ENCODE results near the gene PEA15. TPM values are rescaled to one million over a fixed set of nuclear protein-coding genes. Genes with fewer than 3 reads are reported as not detected.

The PEA15 gene
- total RNA-seq, 1 experiment from 2014 or later = 31.6 TPM

DNA sequence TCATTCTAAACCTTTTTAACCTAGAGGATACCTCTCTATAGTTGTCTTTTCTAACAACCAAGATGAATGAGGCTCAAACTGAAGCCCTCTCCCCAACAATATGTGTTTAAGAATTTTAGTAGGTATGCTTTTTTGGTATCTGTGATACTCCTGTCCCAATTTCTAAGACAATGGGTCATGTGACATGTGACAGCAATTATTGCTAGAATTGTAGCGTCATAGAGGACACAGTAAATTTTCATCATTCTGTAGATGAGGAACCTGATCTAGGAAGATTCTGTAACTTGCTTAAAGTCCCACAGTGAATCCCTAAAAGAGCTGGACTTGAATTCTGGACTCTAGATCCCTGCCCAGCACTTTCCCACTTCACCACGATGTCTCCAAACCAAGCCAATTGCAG, 26.5 kb upstream of the PEA15 start:
- DNase-seq (ENCODE audit: low spot score) = no peak

DNA sequence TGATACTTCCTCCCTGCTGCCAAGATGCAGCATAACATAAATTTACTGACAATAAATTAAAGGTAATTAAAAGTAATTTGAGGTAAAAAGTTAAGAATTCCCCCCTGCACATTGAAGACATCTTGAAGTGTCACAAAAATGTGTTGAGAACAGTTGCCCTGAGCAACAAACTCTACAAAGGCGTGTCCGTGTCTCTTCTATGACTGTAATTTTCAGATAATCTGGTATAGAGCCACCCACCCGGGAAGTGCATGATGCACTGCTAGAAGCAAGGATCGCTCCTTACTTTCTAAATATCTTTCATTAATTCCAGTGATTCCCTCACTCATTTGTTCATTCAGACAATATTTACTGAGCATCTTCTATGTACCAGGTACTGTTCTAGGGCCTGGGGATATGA, 25.8 kb upstream of the PEA15 start:
- DNase-seq (ENCODE audit: low spot score) = no peak

DNA sequence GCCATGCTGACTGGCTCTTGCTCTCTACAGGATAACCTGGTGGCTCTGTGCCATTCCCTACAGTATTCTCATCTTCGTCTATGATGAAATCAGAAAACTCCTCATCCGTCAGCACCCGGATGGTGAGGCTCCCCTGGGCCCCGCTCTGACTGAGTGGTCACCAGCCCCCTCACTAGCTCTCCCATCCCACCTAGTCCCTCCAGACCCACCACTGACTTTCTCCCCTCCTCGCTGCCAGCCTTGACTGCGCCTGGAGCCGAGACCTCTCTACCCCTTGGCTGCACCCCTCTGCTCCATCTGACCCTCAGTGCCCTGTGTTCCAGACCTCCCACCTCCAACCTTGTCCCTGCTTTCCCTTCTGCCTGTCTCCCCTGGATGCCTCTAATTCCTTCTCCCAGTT, 18.9 kb upstream of the PEA15 start:
- DNase-seq (ENCODE audit: low spot score) = no peak

DNA sequence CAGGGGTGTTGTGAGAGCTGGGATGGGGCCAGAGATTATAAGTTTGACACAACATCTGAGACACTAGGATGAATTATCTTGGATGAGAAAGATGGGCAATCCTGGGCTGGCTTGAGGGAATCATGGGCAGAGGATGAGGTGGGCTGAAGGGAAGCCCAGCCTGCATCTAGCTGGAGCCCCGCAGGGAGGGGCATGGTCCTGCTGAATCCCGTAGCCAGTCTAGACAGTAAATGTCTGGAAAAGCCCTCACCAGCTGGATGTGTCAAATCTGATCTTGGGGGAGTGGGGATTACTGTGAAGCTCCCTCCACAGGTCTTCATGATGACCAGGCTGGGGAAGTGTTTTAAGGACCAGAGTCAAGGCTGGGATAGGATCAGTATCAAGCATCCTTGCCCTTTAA, 18.5 kb upstream of the PEA15 start:
- no peak for DNase-seq (ENCODE audit: low spot score)

GRCh38 chr1:160187407-160187806, 17.8 kb upstream of the PEA15 start:
- no peak for DNase-seq (ENCODE audit: low spot score)

DNA sequence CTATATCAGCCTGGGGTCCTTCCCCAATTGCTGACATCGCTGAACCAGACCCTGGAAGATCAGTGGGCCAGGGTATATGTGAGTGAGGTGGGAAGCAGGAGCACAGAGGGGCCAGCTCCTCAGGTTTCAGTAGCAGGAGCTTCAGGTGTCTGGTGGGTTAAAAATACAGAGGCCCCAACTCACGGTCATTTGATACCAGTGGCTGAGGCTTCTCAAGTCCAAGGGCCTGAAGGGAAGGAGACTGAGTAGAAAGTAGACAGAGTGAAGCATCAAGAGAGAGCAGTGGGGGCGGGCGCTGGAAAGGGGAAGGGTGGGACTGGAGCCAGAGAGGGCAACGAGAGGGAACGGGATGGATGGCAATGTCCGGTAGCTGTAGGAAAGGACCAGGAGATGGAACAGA, 16.8 kb upstream of the PEA15 start:
- no peak for DNase-seq (ENCODE audit: low spot score)

DNA sequence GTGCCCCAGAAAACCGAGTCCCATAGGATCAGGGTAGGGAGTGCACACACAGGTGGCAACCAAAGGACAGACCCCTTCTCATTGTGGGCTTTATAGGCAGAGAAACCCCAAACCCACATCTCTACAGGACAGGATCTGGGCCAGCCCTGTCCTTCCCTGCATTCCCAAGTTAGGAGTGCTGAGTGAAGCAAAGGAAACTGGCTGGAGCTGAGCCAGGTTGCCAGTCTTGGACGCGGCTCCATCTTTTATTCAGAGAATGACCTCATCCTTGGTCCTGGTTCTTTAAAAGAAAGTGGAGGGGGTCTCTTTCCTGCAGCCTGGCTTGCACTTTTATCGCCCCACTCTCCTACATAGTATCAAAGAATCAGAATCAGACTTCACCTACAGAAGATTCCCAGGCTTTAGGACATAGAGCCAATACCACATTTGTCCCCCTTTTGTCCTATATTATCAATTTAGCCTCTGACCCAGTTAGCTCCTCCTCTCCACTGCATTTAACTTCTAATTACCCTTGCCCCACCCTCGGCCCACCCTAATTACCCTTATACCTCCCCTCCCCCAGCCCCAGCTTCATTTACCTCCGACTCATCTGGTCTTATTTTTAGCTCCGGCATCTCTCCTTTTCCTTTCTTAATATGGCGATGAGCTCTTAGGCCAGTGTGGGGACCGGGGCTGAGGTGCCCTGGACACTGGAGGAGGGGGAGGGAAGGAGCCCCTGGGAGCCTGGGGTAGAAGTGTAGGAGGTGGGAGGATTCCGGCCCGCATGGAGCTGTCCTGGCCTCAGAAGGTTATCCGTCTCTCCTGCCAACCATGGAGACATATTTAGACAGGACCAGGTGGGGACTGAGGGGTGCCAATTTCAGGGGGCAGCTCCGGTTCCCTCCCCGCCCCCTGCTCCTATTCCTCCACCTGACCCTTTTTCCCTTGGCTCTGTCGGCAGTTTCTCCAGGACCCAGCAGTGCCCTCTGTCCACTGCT, 15.2 kb upstream of the PEA15 start, which contains the start of gene CASQ1:
CASQ1 (plus strand) TSS at position 927 of the 977 bp plus-strand sequence. CDS start 177 bp downstream, outside the sequence.
- DNase-seq (ENCODE audit: low spot score) = no peak

GRCh38 chr1:160191756-160192155, 13.4 kb upstream of the PEA15 start:
- DNase-seq (ENCODE audit: low spot score) = no peak

DNA sequence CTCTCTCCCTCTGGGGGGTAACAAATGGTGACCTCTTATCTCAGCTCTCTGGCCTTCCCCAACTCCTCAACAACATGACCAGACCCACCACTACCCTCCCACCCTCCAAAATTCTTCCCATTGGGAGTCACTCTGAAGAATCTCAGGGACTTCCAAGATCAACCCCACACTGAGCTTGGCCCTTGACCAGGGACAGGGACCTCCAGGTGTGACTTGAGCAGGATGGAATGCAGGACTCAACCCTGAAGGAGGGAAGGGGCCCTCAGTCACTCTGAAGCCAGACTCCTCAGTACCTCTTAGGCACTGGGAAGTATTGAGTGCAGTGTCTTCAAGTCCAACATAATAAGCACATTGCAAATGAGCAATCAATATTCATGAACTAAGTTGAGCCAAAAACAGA, 12.9 kb upstream of the PEA15 start:
- DNase-seq (ENCODE audit: low spot score) = no peak

DNA sequence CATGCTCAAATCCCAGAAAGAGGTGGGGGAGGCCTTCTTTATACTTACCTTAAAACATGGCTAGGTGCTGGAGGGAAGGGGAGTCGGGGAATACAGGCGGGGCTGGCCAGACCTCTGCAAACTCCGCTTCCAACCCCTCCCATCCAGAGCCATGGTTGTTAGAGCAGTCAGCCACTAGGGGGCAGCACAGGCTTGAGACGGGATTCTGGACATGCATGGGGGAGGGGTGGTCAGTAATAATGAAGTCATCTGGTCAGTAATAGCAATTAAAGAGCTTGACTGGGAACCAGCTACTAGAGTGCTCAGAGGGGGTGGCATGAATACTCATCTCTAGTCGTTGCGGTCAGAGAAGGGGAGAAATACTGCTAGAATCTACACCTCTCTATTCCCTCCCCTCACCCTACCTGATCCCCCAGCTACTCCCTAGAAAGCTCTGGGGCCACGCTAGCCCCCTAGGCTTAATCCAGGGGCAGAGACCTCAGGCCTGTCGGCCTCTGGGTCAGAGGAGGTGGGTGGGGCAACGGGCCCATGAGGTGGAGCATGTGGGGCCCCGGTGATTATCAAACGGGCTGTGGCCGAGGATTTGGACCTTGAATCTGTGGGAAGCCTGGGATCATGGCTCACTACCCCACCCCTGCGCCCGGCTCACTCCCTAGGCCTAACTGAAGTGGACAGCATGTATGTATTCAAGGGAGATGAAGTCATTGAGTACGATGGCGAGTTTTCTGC, 11.9 kb upstream of the PEA15 start:
- DNase-seq (ENCODE audit: low spot score) = peak; percentile 95

DNA sequence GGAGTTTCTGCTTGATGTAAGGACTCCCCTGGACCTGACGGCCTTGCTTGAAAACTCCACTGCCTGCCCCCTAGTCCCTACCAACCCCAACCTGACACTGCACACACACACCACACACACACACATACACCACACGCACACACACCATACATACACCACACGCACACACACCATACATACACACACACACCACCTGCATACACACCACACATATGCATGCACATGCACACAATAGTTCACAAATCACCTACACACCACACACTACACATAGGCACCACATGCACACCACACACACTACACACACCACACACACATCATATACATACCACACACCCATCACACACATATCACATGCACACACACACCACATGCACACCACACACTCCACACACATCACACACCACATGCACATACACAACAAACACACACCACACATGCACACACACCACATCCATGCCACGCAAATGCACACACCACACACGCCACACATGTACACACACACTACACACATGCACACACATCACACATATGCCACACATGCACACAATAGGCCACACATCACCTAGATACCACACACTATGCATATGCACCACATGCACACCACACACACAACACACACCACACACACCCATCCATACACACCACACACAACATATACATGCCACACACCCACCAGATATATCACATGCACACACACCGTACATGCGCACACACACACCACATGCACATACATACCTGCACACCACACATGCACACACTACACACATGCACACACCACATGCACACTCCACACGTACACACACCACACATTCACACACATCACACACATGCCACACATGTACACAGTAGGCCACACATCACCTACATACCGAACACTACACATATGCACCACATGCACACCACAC, 11.1 kb upstream of the PEA15 start:
- DNase-seq (ENCODE audit: low spot score) = no peak

DNA sequence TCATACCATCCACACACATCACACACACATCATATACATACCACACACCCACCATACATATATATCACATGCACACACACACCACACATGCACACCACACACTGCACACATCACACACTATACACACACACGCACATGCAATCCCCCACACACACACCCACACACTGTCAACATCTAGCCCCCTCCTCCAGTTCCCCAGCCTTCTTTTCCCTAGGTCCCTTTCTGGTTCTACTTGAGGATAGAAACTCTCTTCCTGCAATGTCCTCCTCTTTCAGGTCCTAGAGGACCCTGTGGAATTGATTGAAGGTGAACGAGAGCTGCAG, 10.5 kb upstream of the PEA15 start:
- DNase-seq (ENCODE audit: low spot score) = no peak

DNA sequence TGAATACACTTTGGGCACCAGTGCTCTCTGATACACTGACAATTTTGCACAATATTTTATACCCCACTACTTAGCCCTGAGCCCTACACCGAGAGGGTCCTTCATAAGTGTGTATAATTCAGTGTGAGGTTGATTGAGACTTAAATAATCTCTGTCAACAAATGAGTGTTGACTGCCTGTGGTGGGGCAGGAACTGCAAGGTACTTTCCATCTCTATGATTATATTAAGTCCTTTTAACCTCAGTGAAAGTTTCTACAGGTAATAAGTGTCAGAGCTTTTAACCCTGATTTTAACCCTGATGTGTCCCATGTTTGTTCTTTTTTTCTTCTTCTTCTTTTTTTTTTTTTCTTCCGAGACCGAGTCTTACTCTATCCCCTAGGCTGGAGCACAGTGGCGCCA, 9.0 kb upstream of the PEA15 start:
- DNase-seq (ENCODE audit: low spot score) = no peak

DNA sequence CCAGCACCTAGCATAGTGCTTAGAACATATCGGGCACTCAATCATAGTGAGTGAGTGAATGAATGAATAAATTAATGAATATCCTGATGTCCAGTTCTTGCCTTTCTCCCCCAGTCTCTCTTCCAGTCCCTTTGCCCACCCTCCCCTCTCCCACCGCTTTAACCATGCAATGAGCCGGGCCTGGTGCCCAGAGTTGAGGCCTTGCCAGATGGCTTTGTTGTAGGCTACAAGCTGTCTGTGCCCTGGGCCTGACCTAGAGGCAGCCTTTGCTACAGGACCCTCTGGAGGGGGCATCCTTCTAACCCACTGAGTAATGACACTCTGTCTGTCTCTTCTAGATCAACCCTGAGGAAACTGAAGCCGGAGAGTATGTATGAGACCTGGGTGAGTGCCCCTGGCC, 8.0 kb upstream of the PEA15 start:
- DNase-seq (ENCODE audit: low spot score) = no peak

GRCh38 chr1:160200786-160201185, 4.4 kb upstream of the PEA15 start:
- DNase-seq (ENCODE audit: low spot score) = no peak

DNA sequence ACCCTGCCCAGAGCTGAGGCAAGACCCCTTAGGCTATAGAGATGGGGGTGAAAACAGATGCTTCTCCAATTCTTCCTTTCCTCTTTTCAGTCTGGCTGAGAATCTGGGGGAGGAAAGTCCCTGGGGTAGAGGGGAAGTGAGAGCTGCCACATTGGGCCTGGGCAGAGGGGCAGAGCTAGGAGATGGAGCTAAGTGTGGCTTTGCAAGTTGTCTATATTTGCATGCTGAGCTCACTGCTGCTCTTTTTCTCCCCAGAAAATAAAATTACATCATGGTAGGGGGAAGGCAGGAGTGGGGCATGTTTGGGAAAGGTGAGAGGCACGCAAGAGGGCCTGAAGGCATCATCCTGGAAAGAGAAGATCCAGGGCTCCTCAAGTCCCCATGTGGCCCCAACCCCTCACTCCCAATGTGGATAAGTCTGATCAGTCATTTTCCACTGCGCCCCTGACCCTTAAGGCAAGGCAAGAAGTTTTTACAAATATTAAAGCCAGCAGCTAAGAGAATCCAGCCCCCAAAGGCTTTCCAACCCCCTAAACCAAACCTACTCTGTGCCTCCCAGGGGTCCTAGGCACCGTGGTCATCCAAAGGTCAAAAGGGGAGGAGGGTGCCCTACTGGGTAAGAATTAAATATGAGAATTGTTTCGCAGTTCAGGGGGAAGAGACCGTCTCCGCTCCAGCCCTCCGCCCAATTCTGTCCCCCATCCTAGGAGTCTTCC, 500 bp upstream of the PEA15 start:
- DNase-seq (ENCODE audit: low spot score) = no peak

DNA sequence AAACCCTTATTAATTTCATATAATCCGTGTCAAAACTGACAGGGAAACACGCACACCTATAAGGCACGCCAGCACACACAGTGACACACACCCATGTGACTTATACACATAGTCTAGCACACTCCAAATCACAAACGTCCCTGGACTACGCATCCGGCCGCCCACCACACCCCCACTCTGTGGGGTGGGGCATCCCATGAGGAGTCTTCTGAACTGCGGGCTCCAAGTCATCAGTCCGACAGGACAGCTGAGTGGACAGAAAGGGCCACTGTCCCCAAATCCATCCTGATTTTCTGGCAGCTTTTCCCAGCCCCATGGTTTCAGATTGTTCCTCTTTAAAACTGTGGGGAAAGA, 829 bp downstream of the PEA15 start:
- peak; percentile 53 for DNase-seq (ENCODE audit: low spot score)

DNA sequence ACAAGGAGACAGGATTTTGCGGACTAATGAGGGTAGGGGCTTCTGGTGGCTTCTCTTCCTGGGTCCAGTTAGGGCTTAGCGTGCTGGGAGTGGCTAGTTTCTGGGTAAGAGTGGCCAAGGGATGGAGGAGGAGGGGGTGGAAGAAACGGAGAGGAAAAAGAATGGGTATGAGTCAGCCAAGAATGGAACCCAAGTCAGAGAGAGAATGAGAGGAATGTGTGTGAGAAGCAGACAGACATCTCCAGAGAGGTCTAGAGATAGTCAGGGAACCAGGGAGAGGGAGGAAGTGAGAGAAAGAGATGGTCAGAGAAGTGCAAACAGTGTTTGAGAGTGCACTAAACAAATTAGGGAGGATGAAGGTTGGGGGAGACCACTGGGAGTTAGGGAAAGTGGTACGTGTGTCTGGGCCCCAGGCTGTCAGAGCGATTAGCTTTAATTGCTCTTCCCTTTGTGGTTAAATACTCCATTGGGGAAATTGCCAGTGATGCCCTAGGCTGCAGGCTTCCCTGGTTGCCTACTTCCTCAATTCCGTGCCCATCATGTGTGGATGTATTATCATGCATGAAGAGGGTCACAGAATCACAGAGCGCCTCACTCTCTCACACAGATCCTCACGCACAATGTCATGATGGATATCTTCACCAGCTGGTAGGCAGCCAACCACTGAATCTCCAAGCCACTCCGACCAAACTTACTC, 1.4 kb downstream of the PEA15 start:
- no peak for DNase-seq (ENCODE audit: low spot score)

DNA sequence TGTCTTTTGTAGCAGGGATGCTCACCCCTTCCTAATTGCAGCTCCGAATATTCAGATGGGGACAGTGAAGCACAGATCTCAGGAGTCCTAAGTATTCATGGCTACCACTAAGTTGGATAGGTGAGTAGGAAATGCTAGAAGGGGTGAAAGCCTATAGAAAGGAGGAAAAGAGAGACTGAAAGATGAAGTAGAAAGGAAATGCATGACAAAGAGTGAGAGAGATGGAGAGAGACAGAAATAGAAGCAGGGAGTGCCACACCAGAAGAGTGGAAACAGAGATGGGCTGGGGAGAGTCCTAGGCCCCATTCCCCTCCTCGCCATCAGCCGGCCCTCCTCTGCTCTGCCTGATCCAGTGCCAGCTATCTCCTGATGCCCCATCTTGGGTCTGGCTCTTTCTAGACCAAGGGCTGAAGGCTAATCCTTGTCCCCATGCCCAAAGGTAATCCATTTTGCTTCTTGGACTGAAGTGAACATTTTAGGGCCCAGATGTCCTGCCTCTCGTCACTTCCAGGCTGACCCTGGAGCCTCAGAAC, 2.0 kb downstream of the PEA15 start:
- DNase-seq (ENCODE audit: low spot score) = no peak

GRCh38 chr1:160207771-160208556, 2.8 kb downstream of the PEA15 start:
- no peak for DNase-seq (ENCODE audit: low spot score)

Data from HT-29 (cell line).